Activated T-cell treated with anti-CD3 and anti-CD28 coated beads, Interleukin-2, amount 50 U/mL, for 24 hours (primary cell): ENCODE measurements around the gene C16orf89.
"Not testable (repeated sequence)": the region's sequence is repeated elsewhere in the genome, so short reads cannot be mapped to it uniquely, and the experiment has no call there.

Experiments used
- DNase-seq: peaks from one replicate; pipeline ENCODE4 v3.0.0-alpha.2; 2020
- H3K27ac Mint-ChIP-seq: 2 replicates; pipeline ENCODE4 v1.8.0; 2020; ENCODE audit warnings: mild to moderate bottlenecking, mixed read lengths
- H3K27me3 Mint-ChIP-seq: 2 replicates; pipeline ENCODE4 v1.8.0; 2020; ENCODE audit warnings: mixed read lengths
- H3K36me3 Mint-ChIP-seq: 2 replicates; pipeline ENCODE4 v1.8.0; 2020; ENCODE audit warnings: low read depth, mixed read lengths
- H3K4me1 Mint-ChIP-seq: 2 replicates; pipeline ENCODE4 v1.8.0; 2020; ENCODE audit warnings: low read depth, mixed read lengths
- H3K4me3 Mint-ChIP-seq: 2 replicates; pipeline ENCODE4 v1.8.0; 2020; ENCODE audit warnings: mild to moderate bottlenecking, moderate library complexity, mixed read lengths
- H3K9me3 Mint-ChIP-seq: 2 replicates; pipeline ENCODE4 v1.8.0; 2020; ENCODE audit warnings: mixed read lengths

C16orf89 gene, protein sequence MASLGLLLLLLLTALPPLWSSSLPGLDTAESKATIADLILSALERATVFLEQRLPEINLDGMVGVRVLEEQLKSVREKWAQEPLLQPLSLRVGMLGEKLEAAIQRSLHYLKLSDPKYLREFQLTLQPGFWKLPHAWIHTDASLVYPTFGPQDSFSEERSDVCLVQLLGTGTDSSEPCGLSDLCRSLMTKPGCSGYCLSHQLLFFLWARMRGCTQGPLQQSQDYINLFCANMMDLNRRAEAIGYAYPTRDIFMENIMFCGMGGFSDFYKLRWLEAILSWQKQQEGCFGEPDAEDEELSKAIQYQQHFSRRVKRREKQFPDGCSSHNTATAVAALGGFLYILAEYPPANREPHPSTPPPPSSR

GRCh38 chr16:5065813-5066212 lies at the start of gene C16orf89:
TSS of gene C16orf89 (minus strand) at chr16:5065956. CDS start at chr16:5065908, 48 bp downstream.
- peaks cover 4% of the 10 kb centered on the region for H3K4me1 Mint-ChIP-seq
- H3K27me3 Mint-ChIP-seq, result no peaks in the 10 kb centered on the region
- H3K4me3 Mint-ChIP-seq, result no peak within 1 kb of the TSS
- no peaks in the 10 kb centered on the region for H3K36me3 Mint-ChIP-seq
- no peaks in the 10 kb centered on the region for H3K9me3 Mint-ChIP-seq
- no peak within 1 kb of the TSS for H3K27ac Mint-ChIP-seq
- no peak for DNase-seq

- H3K4me1 Mint-ChIP-seq, H3K9me3 Mint-ChIP-seq: not testable (repeated sequence)
These were observed 45.2 kb upstream of the C16orf89 start for GRCh38 chr16:5110933-5111332.

DNA sequence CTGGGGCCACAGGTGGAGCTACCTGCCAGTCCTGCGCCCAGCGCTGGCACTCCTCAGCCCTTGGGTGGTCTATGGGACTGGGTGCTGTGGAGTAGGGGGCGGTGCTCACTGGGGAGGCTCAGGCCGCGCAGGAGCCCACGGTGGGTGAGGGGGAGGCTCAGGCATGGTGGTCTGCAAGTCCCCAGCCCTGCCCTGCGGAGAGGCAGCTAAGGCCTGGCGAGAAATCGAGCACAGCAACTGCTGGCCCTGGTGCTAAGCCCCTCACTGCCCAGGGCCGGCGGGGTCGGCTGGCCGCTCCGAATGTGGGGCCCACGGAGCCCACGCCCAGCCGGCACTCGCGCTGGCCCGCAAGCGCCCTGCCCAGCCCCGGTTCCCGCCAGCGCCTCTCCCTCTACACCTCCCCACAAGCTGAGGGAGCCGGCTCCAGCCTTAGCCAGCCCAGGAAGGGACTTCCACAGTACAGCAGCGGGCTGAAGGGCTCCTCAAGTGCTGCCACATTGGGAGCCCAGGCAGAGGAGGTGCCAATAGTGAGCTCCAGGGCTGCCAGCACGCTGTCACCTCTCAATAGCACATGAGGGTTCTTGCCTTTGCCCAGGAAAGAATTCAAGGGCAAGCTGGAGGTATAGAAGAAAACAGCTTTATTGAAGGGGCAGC lies 42.9 kb upstream of the C16orf89 start:
- H3K27me3 Mint-ChIP-seq, result peaks cover 5% of the 10 kb centered on the region
- H3K27ac Mint-ChIP-seq, result no peak overlapping the region
- H3K36me3 Mint-ChIP-seq, result no peaks in the 10 kb centered on the region
- no peaks in the 10 kb centered on the region for H3K4me1 Mint-ChIP-seq
- DNase-seq, result no peak
- H3K9me3 Mint-ChIP-seq, result no peaks in the 10 kb centered on the region
- H3K4me3 Mint-ChIP-seq, result no peak overlapping the region

More at GRCh38 chr16:5110933-5111332, 45.2 kb upstream of the C16orf89 start:
- H3K4me3 Mint-ChIP-seq, H3K27me3 Mint-ChIP-seq, H3K36me3 Mint-ChIP-seq, DNase-seq, H3K27ac Mint-ChIP-seq: not testable (repeated sequence)

DNA sequence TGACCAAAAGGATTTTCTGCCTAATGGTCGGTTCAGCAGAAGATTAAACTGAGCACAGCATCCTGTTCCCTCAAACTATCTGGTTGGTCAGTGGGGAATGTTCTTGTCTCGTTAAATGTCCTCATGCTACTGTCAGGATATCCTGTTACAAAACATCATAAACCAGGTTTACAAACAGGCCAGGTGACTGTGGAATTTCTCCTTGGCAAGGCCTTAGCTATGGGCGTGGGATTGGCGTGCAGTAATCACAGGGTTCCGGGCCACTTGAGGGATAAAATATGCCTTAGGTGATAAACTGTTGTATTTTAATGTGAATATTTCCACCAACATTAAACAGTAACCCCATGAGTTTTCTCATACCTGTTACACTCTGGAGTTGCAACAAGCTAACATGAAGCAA lies 39.3 kb upstream of the C16orf89 start:
- not testable (repeated sequence) for H3K4me3 Mint-ChIP-seq, H3K36me3 Mint-ChIP-seq, DNase-seq, H3K9me3 Mint-ChIP-seq, H3K27me3 Mint-ChIP-seq, H3K27ac Mint-ChIP-seq, H3K4me1 Mint-ChIP-seq

DNA sequence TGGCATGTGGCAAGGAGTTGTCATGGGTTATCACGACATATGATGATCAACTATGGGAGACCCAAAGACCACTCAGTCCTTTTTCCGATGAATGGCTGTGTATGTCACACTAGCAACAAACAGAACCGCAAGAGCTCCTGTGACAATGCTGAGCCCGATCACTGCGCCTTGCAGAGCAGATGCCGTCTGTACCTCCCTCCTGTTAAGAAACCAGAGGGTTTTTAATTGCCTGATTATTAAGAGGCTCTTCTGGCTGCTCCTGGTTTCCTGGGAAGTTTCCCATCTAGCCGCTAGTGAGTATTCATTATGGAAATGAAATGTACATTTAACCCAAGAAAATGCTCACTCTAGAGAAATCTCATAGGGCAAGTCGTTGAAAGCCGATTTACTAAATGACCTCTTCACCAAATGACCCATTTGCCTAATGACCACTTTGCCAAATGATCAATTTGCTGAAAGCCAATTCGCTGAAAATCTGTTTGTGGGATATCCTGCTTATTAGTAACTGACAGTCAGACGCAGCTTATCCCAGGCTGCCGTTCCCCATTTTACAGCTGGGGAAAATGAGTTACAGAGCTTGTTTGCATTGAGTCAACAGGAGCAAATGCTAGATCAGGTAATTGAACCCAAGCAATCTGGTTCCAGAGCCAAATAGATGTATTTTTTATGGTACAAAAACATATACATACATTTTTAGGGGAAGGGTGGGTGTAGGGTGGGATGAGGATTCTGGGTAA lies 37.7 kb upstream of the C16orf89 start:
- not testable (repeated sequence) for H3K4me3 Mint-ChIP-seq, DNase-seq, H3K4me1 Mint-ChIP-seq, H3K9me3 Mint-ChIP-seq, H3K27ac Mint-ChIP-seq, H3K27me3 Mint-ChIP-seq, H3K36me3 Mint-ChIP-seq

DNA sequence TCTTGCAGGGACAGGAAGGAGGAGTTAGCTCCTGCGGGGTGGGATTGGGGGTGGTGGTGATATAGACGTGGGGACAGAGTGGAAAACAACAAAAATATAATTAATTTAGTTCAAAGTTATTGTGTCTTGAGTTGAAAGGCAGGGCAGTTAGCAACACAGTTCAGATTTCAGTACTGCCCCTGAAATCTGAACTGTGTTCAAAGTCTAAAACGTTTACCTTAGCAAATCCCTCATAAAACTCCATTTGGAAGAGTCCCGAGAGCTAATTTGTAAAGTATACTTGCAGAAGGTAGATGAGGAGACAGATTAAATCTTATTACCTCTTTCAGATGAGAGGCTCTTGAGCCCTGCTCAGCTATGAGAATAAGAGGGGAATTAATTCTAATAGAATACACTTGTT lies 33.4 kb upstream of the C16orf89 start:
- Mint-ChIP-seq H3K4me1 (peaks cover 23% of the 10 kb centered on the region), H3K4me3 (peak overlapping the region; percentile 90), H3K36me3 (peaks cover 13% of the 10 kb centered on the region)
- not testable (repeated sequence) for H3K9me3 Mint-ChIP-seq, DNase-seq, H3K27ac Mint-ChIP-seq, H3K27me3 Mint-ChIP-seq

DNA sequence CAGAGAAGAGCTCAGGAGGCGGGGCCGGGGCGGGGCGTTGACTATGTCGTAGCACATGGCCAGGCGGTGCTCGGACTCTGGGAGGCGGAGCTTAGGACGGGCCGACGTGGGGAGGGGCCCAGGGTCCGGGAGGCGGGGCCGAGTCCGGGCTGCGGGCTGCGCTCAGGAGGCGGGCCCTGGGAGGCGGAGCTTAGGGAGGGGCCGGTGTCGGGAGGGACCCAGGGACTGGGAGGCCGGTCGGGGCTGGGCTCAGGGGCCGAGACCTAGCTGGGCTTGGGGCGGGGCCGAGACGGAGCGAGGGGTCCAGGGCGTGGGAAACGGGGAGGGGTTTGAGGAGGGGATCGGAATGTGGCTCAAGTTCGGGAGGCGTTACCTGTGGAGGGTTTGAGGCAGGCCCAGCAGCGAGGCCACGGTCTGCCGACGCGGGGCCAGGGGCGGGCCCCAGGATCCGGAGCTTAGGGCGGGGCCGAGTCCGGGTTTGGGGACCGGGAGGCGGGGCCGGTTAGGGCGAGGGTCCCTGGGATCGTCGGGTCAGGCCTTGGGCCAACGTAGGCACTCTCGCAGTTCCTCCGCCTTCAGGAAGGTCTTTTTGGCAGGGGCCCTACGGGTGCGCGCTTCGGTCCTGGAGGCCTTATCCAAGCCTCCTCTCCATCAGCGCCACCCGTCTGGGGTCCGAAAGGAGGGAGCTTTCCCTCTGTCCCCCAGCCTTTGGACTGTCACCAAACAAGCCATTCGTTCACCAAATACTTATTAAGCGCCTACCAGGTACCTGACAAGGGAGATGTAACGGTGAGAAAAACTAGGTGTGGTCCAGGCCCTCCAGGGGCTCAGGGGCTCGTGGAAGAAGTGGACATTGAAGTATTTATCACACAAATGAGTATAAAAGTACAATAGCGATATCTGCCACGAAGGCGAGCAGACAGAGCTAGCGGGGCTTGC lies 32.7 kb upstream of the C16orf89 start:
- H3K27me3 Mint-ChIP-seq, H3K9me3 Mint-ChIP-seq: not testable (repeated sequence)
- Mint-ChIP-seq H3K4me1 (peaks cover 23% of the 10 kb centered on the region), H3K36me3 (peaks cover 19% of the 10 kb centered on the region), H3K4me3 (peak overlapping the region; percentile 90), H3K27ac (peak overlapping the region; percentile 97)
- DNase-seq, result peak; percentile 84

- DNase-seq, result peak; percentile 98
- Mint-ChIP-seq H3K27ac (peak within 1 kb of the TSS; percentile 97), H3K4me3 (peak within 1 kb of the TSS; percentile 90), H3K36me3 (peaks cover 26% of the 10 kb centered on the region), H3K4me1 (peaks cover 23% of the 10 kb centered on the region)
- H3K9me3 Mint-ChIP-seq, H3K27me3 Mint-ChIP-seq: not testable (repeated sequence)
These were observed 31.9 kb upstream of the C16orf89 start, which contains the start of gene EEF2KMT for GRCh38 chr16:5097470-5098220. TSS of gene EEF2KMT (minus strand) at chr16:5097795. CDS start at chr16:5097739, 56 bp downstream.

- peaks cover 30% of the 10 kb centered on the region for H3K36me3 Mint-ChIP-seq
- peak overlapping the region; percentile 93 for H3K27ac Mint-ChIP-seq
- not testable (repeated sequence) for DNase-seq, H3K27me3 Mint-ChIP-seq, H3K9me3 Mint-ChIP-seq
- H3K4me1 Mint-ChIP-seq, result peaks cover 27% of the 10 kb centered on the region
- peak overlapping the region; percentile 90 for H3K4me3 Mint-ChIP-seq
These were observed 31.3 kb upstream of the C16orf89 start for GRCh38 chr16:5097061-5097469.

GRCh38 chr16:5096437-5097060 lies 30.8 kb upstream of the C16orf89 start:
- Mint-ChIP-seq H3K4me1 (peaks cover 29% of the 10 kb centered on the region), H3K27ac (peak overlapping the region; percentile 93), H3K36me3 (peaks cover 35% of the 10 kb centered on the region), H3K4me3 (peak overlapping the region; percentile 90)
- H3K9me3 Mint-ChIP-seq, DNase-seq, H3K27me3 Mint-ChIP-seq: not testable (repeated sequence)

DNA sequence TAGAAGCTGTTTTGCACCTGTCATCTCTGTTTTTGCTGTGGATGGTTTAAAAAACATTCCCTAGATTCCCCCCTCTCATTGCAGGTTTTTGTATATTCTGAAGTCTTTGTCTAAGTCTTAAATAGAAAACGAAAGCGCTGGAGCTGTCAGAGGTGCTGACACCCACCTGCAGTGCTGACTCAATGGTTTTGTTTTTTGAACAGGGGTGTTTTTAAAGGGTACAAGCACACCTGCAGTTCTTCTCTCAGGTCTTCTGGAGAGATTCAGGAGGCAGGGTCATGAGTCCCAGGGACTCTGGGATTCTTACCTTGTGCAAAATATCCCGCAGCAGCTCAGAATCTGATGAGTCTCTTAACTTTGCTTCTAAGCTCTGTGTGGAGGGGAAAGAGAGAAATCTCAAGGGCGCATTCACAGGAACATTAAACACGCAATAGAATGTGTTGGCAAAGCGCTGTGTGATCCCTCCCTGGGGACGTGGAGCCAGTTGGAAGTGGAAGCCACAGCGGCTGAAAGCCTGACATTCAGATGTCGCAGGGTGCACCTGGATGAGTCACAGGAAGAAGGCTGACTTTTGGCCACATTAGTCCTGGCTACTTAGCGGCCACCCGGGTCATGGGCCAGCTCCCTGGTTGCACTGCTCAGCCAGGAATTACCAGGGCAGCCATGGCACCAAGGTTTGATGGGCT lies 29.5 kb upstream of the C16orf89 start:
- Mint-ChIP-seq H3K4me1 (peaks cover 29% of the 10 kb centered on the region), H3K36me3 (peaks cover 47% of the 10 kb centered on the region), H3K27ac (peak overlapping the region; percentile 81)
- not testable (repeated sequence) for H3K4me3 Mint-ChIP-seq, H3K27me3 Mint-ChIP-seq, DNase-seq, H3K9me3 Mint-ChIP-seq

GRCh38 chr16:5093746-5094145 lies 28.0 kb upstream of the C16orf89 start:
- not testable (repeated sequence) for H3K4me3 Mint-ChIP-seq, H3K27ac Mint-ChIP-seq, H3K9me3 Mint-ChIP-seq, DNase-seq, H3K27me3 Mint-ChIP-seq
- Mint-ChIP-seq H3K36me3 (peaks cover 61% of the 10 kb centered on the region), H3K4me1 (peaks cover 25% of the 10 kb centered on the region)

- not testable (repeated sequence) for DNase-seq, H3K27ac Mint-ChIP-seq, H3K27me3 Mint-ChIP-seq, H3K4me3 Mint-ChIP-seq, H3K9me3 Mint-ChIP-seq
- peaks cover 68% of the 10 kb centered on the region for H3K36me3 Mint-ChIP-seq
- peaks cover 24% of the 10 kb centered on the region for H3K4me1 Mint-ChIP-seq
These were observed 27.3 kb upstream of the C16orf89 start for GRCh38 chr16:5093081-5093480.
